ENCODE data around the gene CDO1. TPM values are rescaled to one million over a fixed set of nuclear protein-coding genes. Genes with fewer than 3 reads are reported as not detected.

The CDO1 gene
- total and polyA plus RNA-seq, 3 experiments from 2014 or later = 0.16 TPM; not detected in 2

DNA sequence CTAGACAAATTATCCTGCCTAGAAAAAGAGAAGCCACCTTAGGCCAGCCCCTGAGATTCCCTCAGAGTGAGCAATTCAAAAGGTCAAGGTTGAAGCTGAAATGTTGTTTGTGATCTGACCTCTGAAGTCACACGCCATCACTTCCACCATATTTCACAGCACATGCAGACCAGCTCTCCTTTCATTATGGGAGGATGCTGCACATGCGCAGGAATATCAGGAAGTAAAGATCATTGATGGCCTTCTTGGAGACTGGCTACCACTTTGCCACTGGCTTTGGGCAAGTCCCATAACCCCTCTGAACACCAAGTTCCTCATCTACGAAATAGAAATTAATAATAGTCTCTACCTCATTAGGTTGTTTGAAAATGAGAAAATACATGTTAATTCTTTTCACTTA, 39.5 kb downstream of the CDO1 start:
- Histone ChIP-seq H3K27me3 (ENCODE audit: insufficient read depth, low read length, poor library complexity, severe bottlenecking) (no peaks in the 10 kb centered on the region), H3K4me3 (ENCODE audit: low read length) (no peak overlapping the region), H3K36me3 (ENCODE audit: insufficient read depth, low read length) (no peaks in the 10 kb centered on the region), H3K4me1 (ENCODE audit: insufficient read depth, low read length) (no peaks in the 10 kb centered on the region), H3K9me3 (ENCODE audit: low read length) (no peaks in the 10 kb centered on the region), H3K27ac (ENCODE audit: low read depth, low read length) (no peak overlapping the region)
- DNase-seq = no peak
- ChIA-PET CTCF (no interaction called here), POLR2A (no interaction called here)
- H3K27me3 Mint-ChIP-seq = peaks cover 7 to 29% of the 10 kb centered on the region in 2 donors
- H3K9me3 Mint-ChIP-seq = peaks cover 0 to 2% (median 0%) of the 10 kb centered on the region in 5 donors
- H3K4me3 Mint-ChIP-seq = no peak overlapping the region
- no peaks in the 10 kb centered on the region for H3K36me3 Mint-ChIP-seq
- no peak overlapping the region for H3K27ac Mint-ChIP-seq
- H3K4me1 Mint-ChIP-seq = no peaks in the 10 kb centered on the region

DNA sequence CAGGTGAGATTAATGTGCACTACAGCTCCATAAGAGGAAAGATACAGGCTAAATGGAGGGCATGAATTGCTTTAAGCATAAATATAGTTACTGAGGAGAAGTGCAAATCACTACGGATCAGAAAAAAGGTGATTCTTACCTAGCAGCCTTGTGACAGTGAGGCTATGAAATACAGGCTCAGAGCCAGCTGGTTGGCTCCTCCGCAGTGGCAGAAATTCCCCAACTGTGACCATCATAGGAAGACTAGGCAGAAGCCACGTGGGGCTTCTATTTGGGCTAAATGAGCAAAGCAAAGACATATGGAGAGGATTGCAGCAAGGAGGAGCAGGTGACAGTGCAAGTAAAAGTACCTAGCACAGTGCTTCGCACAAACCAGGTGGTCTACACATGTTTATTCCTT, 40.5 kb downstream of the CDO1 start:
- Mint-ChIP-seq H3K4me3 (no peak overlapping the region), H3K36me3 (no peaks in the 10 kb centered on the region), H3K27me3 (peaks cover 2 to 27% of the 10 kb centered on the region in 2 donors), H3K9me3 (no peaks in the 10 kb centered on the region), H3K4me1 (no peaks in the 10 kb centered on the region), H3K27ac (no peak overlapping the region)
- CTCF ChIA-PET = no interaction called here
- Histone ChIP-seq H3K27me3 (ENCODE audit: insufficient read depth, low read length, poor library complexity, severe bottlenecking) (no peaks in the 10 kb centered on the region), H3K9me3 (ENCODE audit: low read length) (no peaks in the 10 kb centered on the region), H3K4me1 (ENCODE audit: insufficient read depth, low read length) (no peaks in the 10 kb centered on the region), H3K36me3 (ENCODE audit: insufficient read depth, low read length) (no peaks in the 10 kb centered on the region), H3K4me3 (ENCODE audit: low read length) (no peak overlapping the region), H3K27ac (ENCODE audit: low read depth, low read length) (no peak overlapping the region)
- POLR2A ChIA-PET = no interaction called here
- DNase-seq = no peak

DNA sequence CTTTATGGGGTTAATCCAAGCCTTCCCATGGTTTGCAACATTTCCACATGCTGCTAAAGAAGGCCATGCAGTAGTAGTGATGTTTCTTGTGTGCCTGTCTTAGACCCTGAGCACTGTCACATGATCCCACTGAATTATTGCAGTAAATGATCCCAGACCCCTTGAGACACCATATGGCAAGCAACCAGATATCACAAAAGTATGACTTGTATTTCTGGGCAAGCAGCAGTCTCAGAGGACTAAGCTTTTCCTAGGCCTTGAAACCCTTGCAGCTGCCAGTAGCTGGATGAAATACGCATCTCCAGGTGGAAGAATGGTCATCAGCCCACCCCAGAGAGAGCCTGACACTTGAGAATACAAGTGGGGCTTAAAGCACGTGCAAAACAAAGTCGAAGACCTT, 41.8 kb downstream of the CDO1 start:
- no peaks in the 10 kb centered on the region for H3K36me3 Mint-ChIP-seq
- H3K27ac Mint-ChIP-seq = no peak overlapping the region
- Histone ChIP-seq H3K27me3 (ENCODE audit: insufficient read depth, low read length, poor library complexity, severe bottlenecking) (no peaks in the 10 kb centered on the region), H3K36me3 (ENCODE audit: insufficient read depth, low read length) (no peaks in the 10 kb centered on the region), H3K4me1 (ENCODE audit: insufficient read depth, low read length) (no peaks in the 10 kb centered on the region), H3K4me3 (ENCODE audit: low read length) (no peak overlapping the region), H3K27ac (ENCODE audit: low read depth, low read length) (no peak overlapping the region), H3K9me3 (ENCODE audit: low read length) (no peaks in the 10 kb centered on the region)
- H3K4me1 Mint-ChIP-seq = no peaks in the 10 kb centered on the region
- no peak overlapping the region for H3K4me3 Mint-ChIP-seq
- DNase-seq = no peak
- no peaks in the 10 kb centered on the region for H3K9me3 Mint-ChIP-seq
- POLR2A ChIA-PET = no interaction called here
- peaks cover 4 to 31% of the 10 kb centered on the region in 2 donors for H3K27me3 Mint-ChIP-seq
- CTCF ChIA-PET = no interaction called here

DNA sequence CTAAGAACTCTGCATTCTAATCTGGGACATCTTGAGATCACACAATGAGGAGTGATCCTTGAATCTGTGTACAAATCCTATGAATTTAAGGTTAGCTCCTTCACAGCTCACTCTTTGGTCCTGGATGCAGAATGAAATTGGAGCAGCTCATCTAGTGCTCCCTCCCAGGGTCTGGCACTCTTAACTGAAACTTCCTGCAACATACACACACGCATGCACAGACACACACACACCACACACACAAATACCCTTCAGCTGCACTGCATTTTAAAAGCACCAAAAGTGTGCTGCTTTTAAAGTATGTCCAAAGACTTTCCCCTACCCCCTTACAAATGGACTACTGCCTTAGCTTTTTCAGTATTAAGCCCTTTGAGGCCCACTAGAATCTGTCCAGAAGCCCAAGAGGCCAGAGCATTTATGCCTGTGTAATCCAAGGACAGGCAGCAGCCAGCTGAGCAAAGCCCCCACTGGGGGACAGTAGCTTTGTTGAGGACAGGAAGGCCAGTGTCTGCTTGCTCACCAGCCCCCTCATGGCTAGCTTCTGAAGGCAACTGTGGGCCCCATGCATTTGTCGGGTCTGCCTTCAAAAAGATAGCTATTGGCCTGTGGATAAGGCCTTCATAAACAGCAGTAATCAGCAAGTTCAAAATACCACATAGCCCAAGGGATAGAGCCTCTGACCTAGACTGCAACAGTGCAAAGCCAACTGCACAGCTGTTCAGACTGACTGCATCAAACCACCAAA, 43.6 kb downstream of the CDO1 start:
- Mint-ChIP-seq H3K9me3 (no peaks in the 10 kb centered on the region), H3K4me3 (no peak overlapping the region), H3K27ac (peak overlapping the region in 1 of 8 donors; percentile 48), H3K4me1 (no peaks in the 10 kb centered on the region), H3K36me3 (no peaks in the 10 kb centered on the region), H3K27me3 (peaks cover 10 to 36% of the 10 kb centered on the region in 2 donors)
- no peak overlapping the region for H3K27ac ChIP-seq (ENCODE audit: low read depth, low read length)
- no peaks in the 10 kb centered on the region for H3K27me3 ChIP-seq (ENCODE audit: insufficient read depth, low read length, poor library complexity, severe bottlenecking)
- H3K4me3 ChIP-seq (ENCODE audit: low read length) = no peak overlapping the region
- DNase-seq = no peak
- H3K36me3 ChIP-seq (ENCODE audit: insufficient read depth, low read length) = no peaks in the 10 kb centered on the region
- ChIA-PET CTCF (interaction anchor here (1.0 kb wide), 1 partner anchor 10 kb away, joined by 4 read pairs; no protein-coding TSS in a partner anchor), POLR2A (no interaction called here)
- no peaks in the 10 kb centered on the region for H3K4me1 ChIP-seq (ENCODE audit: insufficient read depth, low read length)
- no peaks in the 10 kb centered on the region for H3K9me3 ChIP-seq (ENCODE audit: low read length)

DNA sequence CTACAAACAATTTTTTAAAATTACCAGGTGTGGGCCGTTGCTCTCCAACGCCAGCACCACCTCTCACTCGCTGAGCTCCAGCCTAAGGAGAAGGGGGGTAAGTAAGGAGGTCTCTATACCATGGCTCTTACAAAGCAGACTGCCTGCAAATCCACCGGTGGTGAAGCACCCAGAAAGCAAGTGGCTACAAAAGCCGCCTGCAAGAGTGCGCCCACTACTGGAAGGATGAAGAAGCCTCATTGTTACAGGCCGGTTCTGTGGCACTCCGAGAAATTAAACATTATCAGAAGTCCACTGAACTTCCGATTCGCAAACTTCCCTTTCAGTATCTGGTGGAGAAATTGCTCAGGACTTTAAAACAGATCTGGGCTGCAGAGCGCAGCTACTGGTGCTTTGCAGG, 46.0 kb downstream of the CDO1 start:
- POLR2A ChIA-PET = no interaction called here
- H3K36me3 Mint-ChIP-seq = no peaks in the 10 kb centered on the region
- no peaks in the 10 kb centered on the region for H3K4me1 Mint-ChIP-seq
- no peaks in the 10 kb centered on the region for H3K9me3 ChIP-seq (ENCODE audit: low read length)
- H3K4me3 ChIP-seq (ENCODE audit: low read length) = no peak overlapping the region
- H3K27ac ChIP-seq (ENCODE audit: low read depth, low read length) = no peak overlapping the region
- CTCF ChIA-PET = no interaction called here
- no peak overlapping the region for H3K4me3 Mint-ChIP-seq
- peaks cover 15 to 28% of the 10 kb centered on the region in 2 donors for H3K27me3 Mint-ChIP-seq
- no peak overlapping the region for H3K27ac Mint-ChIP-seq
- H3K4me1 ChIP-seq (ENCODE audit: insufficient read depth, low read length) = no peaks in the 10 kb centered on the region
- H3K9me3 Mint-ChIP-seq = no peaks in the 10 kb centered on the region
- H3K27me3 ChIP-seq (ENCODE audit: insufficient read depth, low read length, poor library complexity, severe bottlenecking) = no peaks in the 10 kb centered on the region
- no peak for DNase-seq
- no peaks in the 10 kb centered on the region for H3K36me3 ChIP-seq (ENCODE audit: insufficient read depth, low read length)

DNA sequence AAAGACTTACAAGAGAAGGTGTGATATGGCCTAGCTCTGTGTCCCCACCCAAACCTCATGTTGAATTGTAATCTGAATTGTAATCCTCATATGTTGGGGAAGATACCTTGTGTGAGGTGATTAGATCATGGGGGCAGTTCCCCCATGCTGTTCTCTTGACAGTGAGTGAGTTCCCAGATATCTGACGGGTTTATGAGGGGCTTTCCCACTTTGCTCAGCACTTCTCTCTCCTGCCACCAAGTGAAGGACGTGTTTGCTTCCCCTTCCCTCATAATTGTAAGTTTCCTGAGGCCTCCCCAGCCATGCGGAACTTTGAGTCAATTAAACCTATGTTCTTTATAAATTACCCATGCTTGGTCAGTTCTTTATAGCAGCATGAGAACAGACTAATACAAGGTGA, 49.0 kb downstream of the CDO1 start:
- Histone ChIP-seq H3K27me3 (ENCODE audit: insufficient read depth, low read length, poor library complexity, severe bottlenecking) (no peaks in the 10 kb centered on the region), H3K36me3 (ENCODE audit: insufficient read depth, low read length) (no peaks in the 10 kb centered on the region), H3K9me3 (ENCODE audit: low read length) (no peaks in the 10 kb centered on the region), H3K4me3 (ENCODE audit: low read length) (no peak overlapping the region), H3K4me1 (ENCODE audit: insufficient read depth, low read length) (no peaks in the 10 kb centered on the region), H3K27ac (ENCODE audit: low read depth, low read length) (no peak overlapping the region)
- H3K27ac Mint-ChIP-seq = no peak overlapping the region
- H3K9me3 Mint-ChIP-seq = no peaks in the 10 kb centered on the region
- ChIA-PET CTCF (no interaction called here), POLR2A (no interaction called here)
- no peaks in the 10 kb centered on the region for H3K36me3 Mint-ChIP-seq
- no peak overlapping the region for H3K4me3 Mint-ChIP-seq
- no peak for DNase-seq
- no peaks in the 10 kb centered on the region for H3K4me1 Mint-ChIP-seq
- H3K27me3 Mint-ChIP-seq = peaks cover 13 to 35% of the 10 kb centered on the region in 2 donors

DNA sequence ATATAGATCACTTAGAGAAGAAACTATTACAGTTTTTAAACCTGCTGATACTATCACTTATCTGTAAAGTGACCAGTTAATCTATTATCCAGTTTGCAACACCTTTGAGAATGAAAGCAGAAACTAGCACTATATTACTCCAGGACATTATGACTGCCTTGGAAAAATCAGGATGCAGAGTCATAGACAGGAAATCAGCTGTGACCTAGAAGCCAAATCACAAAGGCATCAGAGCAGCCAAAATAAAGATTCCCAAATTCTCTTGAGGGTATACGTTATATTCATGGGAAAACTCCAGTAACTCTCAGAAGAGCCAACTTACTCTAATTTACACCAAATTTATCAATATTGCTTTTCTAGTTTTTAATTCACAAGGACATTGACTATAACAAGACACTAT, 49.9 kb downstream of the CDO1 start:
- Histone ChIP-seq H3K4me3 (ENCODE audit: low read length) (no peak overlapping the region), H3K27me3 (ENCODE audit: insufficient read depth, low read length, poor library complexity, severe bottlenecking) (no peaks in the 10 kb centered on the region), H3K27ac (ENCODE audit: low read depth, low read length) (no peak overlapping the region), H3K4me1 (ENCODE audit: insufficient read depth, low read length) (no peaks in the 10 kb centered on the region), H3K9me3 (ENCODE audit: low read length) (no peaks in the 10 kb centered on the region), H3K36me3 (ENCODE audit: insufficient read depth, low read length) (no peaks in the 10 kb centered on the region)
- H3K4me3 Mint-ChIP-seq = no peak overlapping the region
- no peaks in the 10 kb centered on the region for H3K36me3 Mint-ChIP-seq
- H3K27me3 Mint-ChIP-seq = peaks cover 13 to 35% of the 10 kb centered on the region in 2 donors
- H3K4me1 Mint-ChIP-seq = no peaks in the 10 kb centered on the region
- ChIA-PET CTCF (no interaction called here), POLR2A (no interaction called here)
- DNase-seq = no peak
- H3K27ac Mint-ChIP-seq = no peak overlapping the region
- no peaks in the 10 kb centered on the region for H3K9me3 Mint-ChIP-seq

DNA sequence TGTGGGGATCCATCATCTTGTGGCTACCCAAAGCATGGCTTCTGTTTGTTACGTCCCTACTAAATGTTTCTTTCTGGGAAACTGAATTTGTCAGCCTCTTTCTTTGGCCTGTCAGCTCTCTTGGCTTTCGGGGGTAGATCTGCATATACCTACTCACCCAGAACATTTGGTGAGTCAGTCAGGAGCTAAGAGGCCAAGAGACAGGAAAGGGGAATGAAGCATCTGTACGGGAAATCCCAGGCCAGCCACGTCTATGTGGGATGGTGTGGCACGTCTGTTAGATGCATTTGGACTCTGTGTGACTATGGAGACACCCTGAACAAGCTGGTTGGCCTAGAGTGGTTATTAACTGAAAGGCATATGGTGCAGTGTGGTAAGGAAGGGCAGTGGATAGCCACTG, 58.1 kb downstream of the CDO1 start:
- H3K4me1 Mint-ChIP-seq = no peaks in the 10 kb centered on the region
- H3K36me3 Mint-ChIP-seq = no peaks in the 10 kb centered on the region
- H3K4me1 ChIP-seq (ENCODE audit: insufficient read depth, low read length) = no peaks in the 10 kb centered on the region
- no peaks in the 10 kb centered on the region for H3K9me3 Mint-ChIP-seq
- H3K36me3 ChIP-seq (ENCODE audit: insufficient read depth, low read length) = no peaks in the 10 kb centered on the region
- CTCF ChIA-PET = no interaction called here
- no peak overlapping the region for H3K27ac ChIP-seq (ENCODE audit: low read depth, low read length)
- H3K4me3 ChIP-seq (ENCODE audit: low read length) = no peak overlapping the region
- H3K4me3 Mint-ChIP-seq = no peak overlapping the region
- H3K27me3 ChIP-seq (ENCODE audit: insufficient read depth, low read length, poor library complexity, severe bottlenecking) = no peaks in the 10 kb centered on the region
- H3K9me3 ChIP-seq (ENCODE audit: low read length) = no peaks in the 10 kb centered on the region
- no peak for DNase-seq
- H3K27ac Mint-ChIP-seq = no peak overlapping the region
- POLR2A ChIA-PET = no interaction called here
- peaks cover 4 to 44% of the 10 kb centered on the region in 2 donors for H3K27me3 Mint-ChIP-seq
